ENCODE data around the gene EPHA6.

GRCh38 chr3:97059168-97059567 lies 244.8 kb downstream of the EPHA6 start:
- TF ChIP-seq SP1 (IDR thresholded peaks at IDR 0.05) = no peak
- no peak for TF ChIP-seq CTBP1 (IDR thresholded peaks at IDR 0.05; ENCODE audit: borderline replicate concordance)
- no peak for TF ChIP-seq SUZ12 (IDR thresholded peaks at IDR 0.05)
- no peak for TF ChIP-seq FOXM1 (IDR thresholded peaks at IDR 0.05; ENCODE audit: borderline replicate concordance)
- TF ChIP-seq PKNOX1 (IDR thresholded peaks at IDR 0.05) = no peak
- no peak for TF ChIP-seq NFRKB (IDR thresholded peaks at IDR 0.05)
- TF ChIP-seq BHLHE40 (IDR thresholded peaks at IDR 0.05; ENCODE audit: borderline replicate concordance) = no peak
- no peak for TF ChIP-seq ZNF384 (IDR thresholded peaks at IDR 0.05)

All from HEK293T (cell line).